RWPE2 (cell line): ENCODE results near the gene RBM41.

Experiments
- ATAC-seq: fragments of 200-7000 bp; cut with Tn5 transposase; 3 replicates; pipeline ENCODE4 v1.9.1; 2021; ENCODE audit warnings: low read depth
- DNase-seq: peaks from one replicate; pipeline ENCODE4 v3.0.0-alpha.2; 2020; ENCODE audit warnings: low spot score
- H3K27ac ChIP-seq: fragments of 450-650 bp; 2 replicates; pipeline ENCODE4 v1.5.1; 2017; ENCODE audit warnings: mild to moderate bottlenecking; ENCODE audit not compliant: poor library complexity, severe bottlenecking
- H3K27me3 ChIP-seq: fragments of 250-450 bp; sonication (Bioruptor Pico); 2 replicates; pipeline ENCODE4 v1.5.1; 2021; ENCODE audit warnings: mild to moderate bottlenecking, moderate library complexity; ENCODE audit not compliant: insufficient read depth, poor library complexity, severe bottlenecking
- H3K36me3 ChIP-seq: fragments of 250-450 bp; sonication (Bioruptor Pico); 2 replicates; pipeline ENCODE4 v1.5.1; 2020; ENCODE audit warnings: low read depth, mild to moderate bottlenecking, moderate library complexity
- H3K4me1 ChIP-seq: fragments of 250-450 bp; sonication (Bioruptor Pico); 2 replicates; pipeline ENCODE4 v1.5.1; 2021; ENCODE audit warnings: mild to moderate bottlenecking, moderate library complexity; ENCODE audit not compliant: insufficient read depth, poor library complexity, severe bottlenecking
- H3K4me3 ChIP-seq: fragments of 250-450 bp; sonication (Bioruptor Pico); 2 replicates; pipeline ENCODE4 v1.5.1; 2021; ENCODE audit warnings: mild to moderate bottlenecking, moderate library complexity; ENCODE audit not compliant: severe bottlenecking
- H3K9me3 ChIP-seq: fragments of 250-450 bp; sonication (Bioruptor Pico); 2 replicates; pipeline ENCODE4 v1.5.1; 2021; ENCODE audit warnings: mild to moderate bottlenecking, moderate library complexity; ENCODE audit not compliant: severe bottlenecking
- CTCF ChIP-seq: fragments of 450-650 bp; IDR thresholded peaks from one replicate; pipeline ENCODE4 v1.5.1; 2017; ENCODE audit warnings: mild to moderate bottlenecking, moderate library complexity; ENCODE audit not compliant: poor library complexity, severe bottlenecking

Gene RBM41

GRCh38 chrX:107047622-107048021, 71.0 kb downstream of the RBM41 start:
- no peak overlapping the region for H3K27ac ChIP-seq
- H3K4me1 ChIP-seq = no peaks in the 10 kb centered on the region
- H3K27me3 ChIP-seq = no peaks in the 10 kb centered on the region
- no peak overlapping the region for H3K4me3 ChIP-seq
- no peaks in the 10 kb centered on the region for H3K36me3 ChIP-seq
- DNase-seq = no peak
- no peak for ATAC-seq
- no peak for TF ChIP-seq CTCF
- H3K9me3 ChIP-seq = no peaks in the 10 kb centered on the region

- ATAC-seq = no peak
- Histone ChIP-seq H3K4me1 (no peaks in the 10 kb centered on the region), H3K27me3 (no peaks in the 10 kb centered on the region), H3K4me3 (no peak overlapping the region), H3K36me3 (no peaks in the 10 kb centered on the region), H3K27ac (no peak overlapping the region), H3K9me3 (no peaks in the 10 kb centered on the region)
- DNase-seq = no peak
- TF ChIP-seq CTCF = no peak
These were observed 88.9 kb downstream of the RBM41 start for GRCh38 chrX:107029752-107030151.

- ATAC-seq = peak; percentile 48; the same call in 1 of the 3 replicates
- TF ChIP-seq CTCF = peak; percentile 67
- no peak overlapping the region for H3K27ac ChIP-seq
These were observed 93.1 kb downstream of the RBM41 start for GRCh38 chrX:107025545-107025944.

GRCh38 chrX:107014936-107015335, 103.7 kb downstream of the RBM41 start:
- no peak for TF ChIP-seq CTCF
- Histone ChIP-seq H3K4me1 (no peaks in the 10 kb centered on the region), H3K4me3 (no peak overlapping the region), H3K27ac (no peak overlapping the region), H3K27me3 (no peaks in the 10 kb centered on the region), H3K36me3 (no peaks in the 10 kb centered on the region), H3K9me3 (no peaks in the 10 kb centered on the region)
- no peak for DNase-seq
- no peak for ATAC-seq

More at GRCh38 chrX:107025545-107025944, 93.1 kb downstream of the RBM41 start:
- Histone ChIP-seq H3K36me3 (no peaks in the 10 kb centered on the region), H3K4me3 (no peak overlapping the region), H3K9me3 (no peaks in the 10 kb centered on the region), H3K4me1 (no peaks in the 10 kb centered on the region), H3K27me3 (no peaks in the 10 kb centered on the region)
- no peak for DNase-seq
